ENCODE measurements around the gene SMARCA1. TPM values are rescaled to one million over a fixed set of nuclear protein-coding genes. Genes with fewer than 3 reads are reported as not detected.
"Not testable (repeated sequence)": the region's sequence is repeated elsewhere in the genome, so short reads cannot be mapped to it uniquely, and the experiment has no call there.

Gene SMARCA1
- total RNA-seq, 1 experiment from 2014 or later, result 34.5 TPM

GRCh38 chrX:129566073-129566472 is 42.8 kb upstream of the SMARCA1 start:
- Mint-ChIP-seq H3K27ac (ENCODE audit: unreplicated experiment) (no peak overlapping the region), H3K4me1 (ENCODE audit: low read depth, unreplicated experiment) (no peaks in the 10 kb centered on the region), H3K4me3 (ENCODE audit: unreplicated experiment) (no peak overlapping the region), H3K27me3 (ENCODE audit: insufficient read depth, unreplicated experiment) (no peaks in the 10 kb centered on the region), H3K36me3 (ENCODE audit: insufficient read depth, unreplicated experiment) (peaks cover 42% of the 10 kb centered on the region), H3K9me3 (ENCODE audit: unreplicated experiment) (no peaks in the 10 kb centered on the region)
- H3K4me3 ChIP-seq (ENCODE audit: low read depth, low read length), result no peak overlapping the region
- no peak for DNase-seq
- no TSS peak for BruUV-seq (replicated peaks)
- POLR2A ChIA-PET, result no interaction called here
- no peaks in the 10 kb centered on the region for H3K9me3 ChIP-seq
- CTCF ChIA-PET, result no interaction called here
- H3K36me3 ChIP-seq (ENCODE audit: control insufficient read depth, insufficient read depth, low read length), result no peaks in the 10 kb centered on the region
- TF ChIP-seq, protein P1, sequence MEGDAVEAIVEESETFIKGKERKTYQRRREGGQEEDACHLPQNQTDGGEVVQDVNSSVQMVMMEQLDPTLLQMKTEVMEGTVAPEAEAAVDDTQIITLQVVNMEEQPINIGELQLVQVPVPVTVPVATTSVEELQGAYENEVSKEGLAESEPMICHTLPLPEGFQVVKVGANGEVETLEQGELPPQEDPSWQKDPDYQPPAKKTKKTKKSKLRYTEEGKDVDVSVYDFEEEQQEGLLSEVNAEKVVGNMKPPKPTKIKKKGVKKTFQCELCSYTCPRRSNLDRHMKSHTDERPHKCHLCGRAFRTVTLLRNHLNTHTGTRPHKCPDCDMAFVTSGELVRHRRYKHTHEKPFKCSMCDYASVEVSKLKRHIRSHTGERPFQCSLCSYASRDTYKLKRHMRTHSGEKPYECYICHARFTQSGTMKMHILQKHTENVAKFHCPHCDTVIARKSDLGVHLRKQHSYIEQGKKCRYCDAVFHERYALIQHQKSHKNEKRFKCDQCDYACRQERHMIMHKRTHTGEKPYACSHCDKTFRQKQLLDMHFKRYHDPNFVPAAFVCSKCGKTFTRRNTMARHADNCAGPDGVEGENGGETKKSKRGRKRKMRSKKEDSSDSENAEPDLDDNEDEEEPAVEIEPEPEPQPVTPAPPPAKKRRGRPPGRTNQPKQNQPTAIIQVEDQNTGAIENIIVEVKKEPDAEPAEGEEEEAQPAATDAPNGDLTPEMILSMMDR (IDR thresholded peaks at IDR 0.05; ENCODE audit: insufficient read depth in 1 of 2, low read depth in 1 of 2, low read length in 1 of 2, severe bottlenecking in 1 of 2, unreplicated experiment in 1 of 2), result no peak
- H3K27me3 ChIP-seq (replicated peaks; ENCODE audit: control insufficient read depth, insufficient read depth, low read length), result no peaks in the 10 kb centered on the region
- intact Hi-C loops (cut with micrococcal nuclease; ENCODE audit: unreplicated experiment), result no loop called here
- no peaks in the 10 kb centered on the region for H3K4me1 ChIP-seq

DNA sequence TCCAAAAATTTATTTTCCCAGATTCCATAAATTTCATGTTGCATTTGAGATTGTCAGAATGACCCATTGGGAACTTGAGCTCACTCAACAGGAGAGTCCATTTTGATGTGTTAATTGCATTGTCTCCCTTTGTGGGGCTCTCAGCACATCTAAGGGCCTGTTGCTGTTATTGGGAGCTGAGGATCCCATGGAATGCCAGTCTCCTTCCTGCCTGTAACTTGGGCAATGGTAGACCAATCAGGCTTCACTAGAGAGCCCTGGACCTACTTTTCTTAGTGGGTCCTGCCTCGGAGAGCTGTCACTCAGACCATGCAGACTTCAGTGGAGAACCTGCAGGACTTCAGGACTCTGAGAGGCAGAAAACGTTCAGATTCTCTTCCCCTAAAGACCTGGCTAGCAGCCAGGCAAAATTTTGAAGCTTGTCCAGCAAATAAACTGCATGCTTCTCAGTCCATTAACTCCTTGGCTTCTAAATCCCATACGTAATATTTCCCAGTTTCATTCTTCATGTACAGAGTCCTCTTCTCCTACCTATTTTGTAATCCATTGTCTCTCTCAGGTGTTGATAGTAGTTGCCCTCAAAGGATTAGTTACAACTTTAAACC is 41.9 kb upstream of the SMARCA1 start:
- no peaks in the 10 kb centered on the region for H3K9me3 Mint-ChIP-seq (ENCODE audit: unreplicated experiment)
- H3K36me3 Mint-ChIP-seq (ENCODE audit: insufficient read depth, unreplicated experiment), result peaks cover 39% of the 10 kb centered on the region
- no peaks in the 10 kb centered on the region for H3K27me3 Mint-ChIP-seq (ENCODE audit: insufficient read depth, unreplicated experiment)
- no peaks in the 10 kb centered on the region for H3K4me1 Mint-ChIP-seq (ENCODE audit: low read depth, unreplicated experiment)
- no peak for DNase-seq
- H3K27ac Mint-ChIP-seq (ENCODE audit: unreplicated experiment), result no peak overlapping the region
- no peaks in the 10 kb centered on the region for H3K9me3 ChIP-seq
- TF ChIP-seq, protein P1 (IDR thresholded peaks at IDR 0.05; ENCODE audit: insufficient read depth in 1 of 2, low read depth in 1 of 2, low read length in 1 of 2, severe bottlenecking in 1 of 2, unreplicated experiment in 1 of 2), result no peak
- no peak overlapping the region for H3K4me3 ChIP-seq (ENCODE audit: low read depth, low read length)
- H3K27me3 ChIP-seq (replicated peaks; ENCODE audit: control insufficient read depth, insufficient read depth, low read length), result no peaks in the 10 kb centered on the region
- H3K4me3 Mint-ChIP-seq (ENCODE audit: unreplicated experiment), result no peak overlapping the region
- no peaks in the 10 kb centered on the region for H3K36me3 ChIP-seq (ENCODE audit: control insufficient read depth, insufficient read depth, low read length)
- intact Hi-C loops (cut with micrococcal nuclease; ENCODE audit: unreplicated experiment), result no loop called here
- CTCF ChIA-PET, result no interaction called here
- POLR2A ChIA-PET, result no interaction called here
- no TSS peak for BruUV-seq (replicated peaks)
- no peaks in the 10 kb centered on the region for H3K4me1 ChIP-seq

- POLR2A ChIA-PET; H3K36me3 ChIP-seq (ENCODE audit: control insufficient read depth, insufficient read depth, low read length); BruUV-seq (replicated peaks); H3K27ac Mint-ChIP-seq (ENCODE audit: unreplicated experiment); H3K9me3 ChIP-seq; H3K4me1 Mint-ChIP-seq (ENCODE audit: low read depth, unreplicated experiment); H3K27me3 ChIP-seq (replicated peaks; ENCODE audit: control insufficient read depth, insufficient read depth, low read length); H3K4me1 ChIP-seq; H3K4me3 Mint-ChIP-seq (ENCODE audit: unreplicated experiment); H3K4me3 ChIP-seq (ENCODE audit: low read depth, low read length); intact Hi-C loops (cut with micrococcal nuclease; ENCODE audit: unreplicated experiment); H3K9me3 Mint-ChIP-seq (ENCODE audit: unreplicated experiment); CTCF ChIA-PET; H3K27me3 Mint-ChIP-seq (ENCODE audit: insufficient read depth, unreplicated experiment); DNase-seq: not testable (repeated sequence)
- peaks cover 37% of the 10 kb centered on the region for H3K36me3 Mint-ChIP-seq (ENCODE audit: insufficient read depth, unreplicated experiment)
Observed at GRCh38 chrX:129564345-129564744, 41.1 kb upstream of the SMARCA1 start.

GRCh38 chrX:129561453-129561852 is 38.2 kb upstream of the SMARCA1 start:
- CTCF ChIA-PET, result no interaction called here

More at GRCh38 chrX:129561453-129561852, 38.2 kb upstream of the SMARCA1 start:
- no peak overlapping the region for H3K4me3 Mint-ChIP-seq (ENCODE audit: unreplicated experiment)
- Histone ChIP-seq H3K36me3 (ENCODE audit: control insufficient read depth, insufficient read depth, low read length) (no peaks in the 10 kb centered on the region), H3K4me3 (ENCODE audit: low read depth, low read length) (no peak overlapping the region), H3K9me3 (no peaks in the 10 kb centered on the region), H3K27me3 (replicated peaks; ENCODE audit: control insufficient read depth, insufficient read depth, low read length) (no peaks in the 10 kb centered on the region), H3K4me1 (no peaks in the 10 kb centered on the region)
- DNase-seq, result no peak
- H3K27ac Mint-ChIP-seq (ENCODE audit: unreplicated experiment), result no peak overlapping the region
- POLR2A ChIA-PET, result no interaction called here
- H3K27me3 Mint-ChIP-seq (ENCODE audit: insufficient read depth, unreplicated experiment), result no peaks in the 10 kb centered on the region
- no peaks in the 10 kb centered on the region for H3K4me1 Mint-ChIP-seq (ENCODE audit: low read depth, unreplicated experiment)
- H3K9me3 Mint-ChIP-seq (ENCODE audit: unreplicated experiment), result no peaks in the 10 kb centered on the region
- TF ChIP-seq, protein P1 (IDR thresholded peaks at IDR 0.05; ENCODE audit: insufficient read depth in 1 of 2, low read depth in 1 of 2, low read length in 1 of 2, severe bottlenecking in 1 of 2, unreplicated experiment in 1 of 2), result no peak
- intact Hi-C loops (cut with micrococcal nuclease; ENCODE audit: unreplicated experiment), result no loop called here
- peaks cover 35% of the 10 kb centered on the region for H3K36me3 Mint-ChIP-seq (ENCODE audit: insufficient read depth, unreplicated experiment)
- no TSS peak for BruUV-seq (replicated peaks)
